ENCODE results near the gene CACNA2D3. TPM values are rescaled to one million over a fixed set of nuclear protein-coding genes. Genes with fewer than 3 reads are reported as not detected.

Gene CACNA2D3
- polyA plus RNA-seq, 1 donor (not counting 4 experiments of a cell fraction or from before 2014, with no cell fraction given), result 0.08 TPM

GRCh38 chr3:55090746-55091145, 968.4 kb downstream of the CACNA2D3 start:
- no peak for TF ChIP-seq CTCF (optimal IDR thresholded peaks at IDR 0.05 in 1 of 3, IDR thresholded peaks at IDR 0.05 in 1 of 3, conservative IDR thresholded peaks at IDR 0.05 in 1 of 3; ENCODE audit: extremely low read depth in 1 of 3, insufficient read depth in 2 of 3, low read length in 3 of 3)
- no peak for TF ChIP-seq EZH2 (IDR thresholded peaks at IDR 0.05; ENCODE audit: low read length)
- FAIRE-seq, result no peak

GRCh38 chr3:55091381-55092225, 969.3 kb downstream of the CACNA2D3 start:
- Histone ChIP-seq H3K9me3 (ENCODE audit: control insufficient read depth, low read depth, low read length) (no peaks in the 10 kb centered on the region), H2AFZ (ENCODE audit: control insufficient read depth, low read length) (no peak overlapping the region), H4K20me1 (ENCODE audit: control insufficient read depth, extremely low read depth, insufficient read depth, low read length) (no peaks in the 10 kb centered on the region), H3K4me3 (ENCODE audit: control insufficient read depth in 2 of 3, extremely low read depth in 1 of 3, insufficient read depth in 2 of 3, low read depth in 1 of 3, low read length in 3 of 3) (no peak overlapping the region), H3K27ac (ENCODE audit: control insufficient read depth, insufficient read depth, low read length) (no peak overlapping the region), H3K9ac (ENCODE audit: control insufficient read depth, extremely low read depth, insufficient read depth, low read length) (no peak overlapping the region), H3K4me1 (ENCODE audit: control insufficient read depth, extremely low read depth, insufficient read depth, low read length) (no peaks in the 10 kb centered on the region), H3K79me2 (ENCODE audit: control insufficient read depth, insufficient read depth, low read length) (no peaks in the 10 kb centered on the region), H3K36me3 (ENCODE audit: control insufficient read depth in 2 of 2, extremely low read depth in 1 of 2, insufficient read depth in 2 of 2, low read length in 2 of 2) (no peaks in the 10 kb centered on the region), H3K9me1 (ENCODE audit: control insufficient read depth, extremely low read depth, insufficient read depth, low read length) (no peaks in the 10 kb centered on the region), H3K27me3 (ENCODE audit: control insufficient read depth, extremely low read depth, insufficient read depth, low read length) (peaks cover 6% of the 10 kb centered on the region), H3K4me2 (ENCODE audit: control insufficient read depth, extremely low read depth, insufficient read depth, low read depth, low read length) (no peak overlapping the region)
- dilution Hi-C loops (cut with MboI; ENCODE audit: extremely low pct_ligation_motif_present, low sequenced_read_pairs), result no loop called here
- no peak for TF ChIP-seq CTCF (optimal IDR thresholded peaks at IDR 0.05 in 1 of 3, IDR thresholded peaks at IDR 0.05 in 1 of 3, conservative IDR thresholded peaks at IDR 0.05 in 1 of 3; ENCODE audit: extremely low read depth in 1 of 3, insufficient read depth in 2 of 3, low read length in 3 of 3)
- no peak for TF ChIP-seq EZH2 (IDR thresholded peaks at IDR 0.05; ENCODE audit: low read length)
- DNase-seq (ENCODE audit: low read depth, low spot score) (no peak), FAIRE-seq (no peak)

More at GRCh38 chr3:55090746-55091145, 968.4 kb downstream of the CACNA2D3 start:
- no peak overlapping the region for H3K4me2 ChIP-seq (ENCODE audit: control insufficient read depth, extremely low read depth, insufficient read depth, low read depth, low read length)
- no peaks in the 10 kb centered on the region for H3K36me3 ChIP-seq (ENCODE audit: control insufficient read depth in 2 of 2, extremely low read depth in 1 of 2, insufficient read depth in 2 of 2, low read length in 2 of 2)
- no peaks in the 10 kb centered on the region for H3K79me2 ChIP-seq (ENCODE audit: control insufficient read depth, insufficient read depth, low read length)
- H3K4me3 ChIP-seq (ENCODE audit: control insufficient read depth in 2 of 3, extremely low read depth in 1 of 3, insufficient read depth in 2 of 3, low read depth in 1 of 3, low read length in 3 of 3), result no peak overlapping the region
- no peak overlapping the region for H3K9ac ChIP-seq (ENCODE audit: control insufficient read depth, extremely low read depth, insufficient read depth, low read length)
- H3K9me1 ChIP-seq (ENCODE audit: control insufficient read depth, extremely low read depth, insufficient read depth, low read length), result no peaks in the 10 kb centered on the region
- DNase-seq (ENCODE audit: low read depth, low spot score), result no peak
- no peak overlapping the region for H2AFZ ChIP-seq (ENCODE audit: control insufficient read depth, low read length)
- H3K27me3 ChIP-seq (ENCODE audit: control insufficient read depth, extremely low read depth, insufficient read depth, low read length), result peaks cover 7% of the 10 kb centered on the region
- H4K20me1 ChIP-seq (ENCODE audit: control insufficient read depth, extremely low read depth, insufficient read depth, low read length), result no peaks in the 10 kb centered on the region
- dilution Hi-C loops (cut with MboI; ENCODE audit: extremely low pct_ligation_motif_present, low sequenced_read_pairs), result no loop called here
- no peaks in the 10 kb centered on the region for H3K9me3 ChIP-seq (ENCODE audit: control insufficient read depth, low read depth, low read length)
- no peaks in the 10 kb centered on the region for H3K4me1 ChIP-seq (ENCODE audit: control insufficient read depth, extremely low read depth, insufficient read depth, low read length)
- H3K27ac ChIP-seq (ENCODE audit: control insufficient read depth, insufficient read depth, low read length), result no peak overlapping the region
